ENCODE measurements around the gene ETNK1.

Gene ETNK1

DNA sequence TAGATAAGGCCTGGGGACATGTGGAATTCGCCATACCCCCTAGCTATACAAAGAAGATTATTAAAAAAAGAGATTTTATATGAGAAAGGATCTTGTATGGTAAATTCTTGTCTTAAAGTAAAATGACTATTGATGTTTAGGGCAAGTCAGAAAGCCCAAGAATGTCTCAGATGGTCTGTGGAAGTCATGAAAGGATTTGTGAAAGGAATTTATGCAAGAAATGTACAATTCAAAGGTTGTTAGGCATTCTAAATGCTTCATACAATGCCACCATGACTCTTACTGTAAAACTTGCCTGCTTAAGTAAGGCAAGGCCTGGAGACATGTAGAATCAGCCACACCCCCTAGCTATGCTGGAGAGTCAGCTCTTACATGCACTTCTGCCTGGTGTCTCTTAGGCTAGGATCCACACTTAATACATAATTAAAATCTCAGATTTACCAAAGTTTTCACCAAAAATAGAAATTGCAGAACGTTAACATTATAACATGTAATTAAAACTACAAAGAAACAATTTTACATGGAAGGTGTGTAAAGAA lies 8.9 kb upstream of the ETNK1 start:
- no peak for DNase-seq (ENCODE audit: low spot score)
- peaks cover 51% of the 10 kb centered on the region for H3K9me3 Mint-ChIP-seq
- no peak overlapping the region for H3K4me3 Mint-ChIP-seq
- no peak overlapping the region for H3K27ac Mint-ChIP-seq
- peaks cover 5% of the 10 kb centered on the region for H3K36me3 Mint-ChIP-seq (ENCODE audit: low read depth)
- H3K27me3 Mint-ChIP-seq (ENCODE audit: low read depth): peaks cover 15% of the 10 kb centered on the region
- H3K4me1 Mint-ChIP-seq (ENCODE audit: low read depth): no peaks in the 10 kb centered on the region

DNA sequence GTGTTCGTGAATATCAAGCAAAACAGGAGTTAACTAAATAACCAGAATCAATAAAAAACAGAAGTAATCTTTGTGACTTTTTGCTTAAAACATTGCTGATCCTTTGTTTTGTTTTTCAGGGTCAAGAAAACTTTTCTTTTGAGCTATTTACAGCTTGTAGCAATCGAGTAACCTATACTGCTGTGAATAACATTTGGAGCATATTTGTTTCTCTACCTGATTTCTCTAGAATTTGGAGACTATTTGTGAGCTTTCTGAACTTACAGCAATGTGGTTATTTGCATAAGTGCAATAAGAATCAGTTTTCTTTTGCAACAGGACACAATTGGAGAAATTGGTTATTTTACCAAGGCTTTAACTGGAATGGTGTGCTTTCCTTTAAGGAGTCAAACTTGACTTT lies 7.3 kb upstream of the ETNK1 start:
- peaks cover 24% of the 10 kb centered on the region for H3K27me3 Mint-ChIP-seq (ENCODE audit: low read depth)
- peaks cover 2% of the 10 kb centered on the region for H3K36me3 Mint-ChIP-seq (ENCODE audit: low read depth)
- DNase-seq (ENCODE audit: low spot score): no peak
- H3K9me3 Mint-ChIP-seq: peaks cover 41% of the 10 kb centered on the region
- no peak overlapping the region for H3K27ac Mint-ChIP-seq
- no peaks in the 10 kb centered on the region for H3K4me1 Mint-ChIP-seq (ENCODE audit: low read depth)
- H3K4me3 Mint-ChIP-seq: no peak overlapping the region

DNA sequence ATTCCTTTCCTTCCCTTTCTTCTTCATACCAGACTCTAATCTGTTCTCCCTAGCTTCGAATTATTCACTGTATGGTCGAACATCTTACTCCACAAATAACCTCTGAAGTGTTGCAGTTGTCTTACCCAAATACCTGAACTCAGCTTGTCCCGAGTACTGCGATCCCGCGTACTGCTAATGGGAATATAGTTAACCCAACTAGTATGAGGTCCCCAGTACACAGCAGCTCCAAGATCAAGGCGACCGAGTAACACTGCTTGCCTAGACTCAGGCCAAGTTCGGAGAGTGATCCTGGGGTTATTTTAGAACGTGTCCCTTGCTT lies 462 bp upstream of the ETNK1 start:
- peaks cover 20% of the 10 kb centered on the region for H3K27me3 Mint-ChIP-seq (ENCODE audit: low read depth)
- H3K36me3 Mint-ChIP-seq (ENCODE audit: low read depth): peaks cover 15% of the 10 kb centered on the region
- H3K4me3 Mint-ChIP-seq: peak overlapping the region; percentile 100
- DNase-seq (ENCODE audit: low spot score): no peak
- H3K4me1 Mint-ChIP-seq (ENCODE audit: low read depth): peaks cover 32% of the 10 kb centered on the region
- peak overlapping the region; percentile 91 for H3K27ac Mint-ChIP-seq
- H3K9me3 Mint-ChIP-seq: peaks cover 3% of the 10 kb centered on the region

DNA sequence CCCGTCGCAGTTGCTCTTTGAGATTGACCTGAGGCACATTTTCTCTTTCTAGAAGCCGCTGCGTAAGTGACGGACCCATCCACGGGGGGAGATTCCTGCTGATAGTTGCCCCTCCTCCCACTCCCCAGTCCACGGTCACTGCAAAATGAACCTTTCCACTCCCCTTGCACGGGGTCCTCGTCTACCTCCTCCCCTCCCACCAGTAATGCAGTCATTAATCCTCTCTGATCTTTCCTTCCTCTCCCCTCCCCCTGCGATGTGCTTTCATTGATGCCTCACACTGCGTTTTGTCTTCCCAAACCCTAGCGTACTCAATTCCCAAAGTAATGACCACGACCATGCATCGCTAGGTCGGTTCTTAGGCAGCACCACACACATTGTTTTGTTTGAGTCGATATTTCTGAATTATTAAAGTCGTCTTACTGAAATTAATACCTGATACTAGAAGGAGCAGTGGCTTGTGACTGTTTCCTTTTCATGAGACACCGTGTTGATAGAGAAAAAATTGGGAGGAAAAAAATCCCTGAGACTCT lies 857 bp downstream of the ETNK1 start:
- peak; percentile 27 for DNase-seq (ENCODE audit: low spot score)
- Mint-ChIP-seq H3K27ac (peak overlapping the region; percentile 91), H3K4me3 (peak overlapping the region; percentile 100), H3K36me3 (ENCODE audit: low read depth) (peaks cover 17% of the 10 kb centered on the region), H3K27me3 (ENCODE audit: low read depth) (peaks cover 14% of the 10 kb centered on the region), H3K9me3 (peaks cover 3% of the 10 kb centered on the region), H3K4me1 (ENCODE audit: low read depth) (peaks cover 37% of the 10 kb centered on the region)

DNA sequence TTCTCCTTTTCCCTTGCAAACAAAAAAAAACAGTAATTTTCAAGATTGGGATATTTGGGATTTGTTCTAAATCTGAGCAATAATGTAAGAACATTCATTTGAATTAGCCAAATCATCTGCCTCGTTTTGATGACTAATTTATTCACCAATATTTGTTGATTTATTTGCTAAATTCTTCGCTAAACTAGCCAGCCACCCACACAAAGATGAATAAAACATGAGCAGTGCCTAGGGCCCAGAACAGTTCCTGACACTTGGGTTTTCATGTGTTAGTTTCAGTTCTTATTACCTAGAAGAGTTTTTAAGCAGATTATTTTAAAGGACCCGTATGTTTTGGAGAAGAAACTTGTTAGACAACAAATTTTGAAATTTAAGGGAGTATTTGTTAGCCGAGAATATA lies 1.4 kb downstream of the ETNK1 start:
- H3K36me3 Mint-ChIP-seq (ENCODE audit: low read depth): peaks cover 17% of the 10 kb centered on the region
- H3K27ac Mint-ChIP-seq: peak overlapping the region; percentile 91
- H3K4me1 Mint-ChIP-seq (ENCODE audit: low read depth): peaks cover 39% of the 10 kb centered on the region
- DNase-seq (ENCODE audit: low spot score): peak; percentile 18
- H3K4me3 Mint-ChIP-seq: peak overlapping the region; percentile 100
- peaks cover 8% of the 10 kb centered on the region for H3K27me3 Mint-ChIP-seq (ENCODE audit: low read depth)
- H3K9me3 Mint-ChIP-seq: peaks cover 3% of the 10 kb centered on the region

DNA sequence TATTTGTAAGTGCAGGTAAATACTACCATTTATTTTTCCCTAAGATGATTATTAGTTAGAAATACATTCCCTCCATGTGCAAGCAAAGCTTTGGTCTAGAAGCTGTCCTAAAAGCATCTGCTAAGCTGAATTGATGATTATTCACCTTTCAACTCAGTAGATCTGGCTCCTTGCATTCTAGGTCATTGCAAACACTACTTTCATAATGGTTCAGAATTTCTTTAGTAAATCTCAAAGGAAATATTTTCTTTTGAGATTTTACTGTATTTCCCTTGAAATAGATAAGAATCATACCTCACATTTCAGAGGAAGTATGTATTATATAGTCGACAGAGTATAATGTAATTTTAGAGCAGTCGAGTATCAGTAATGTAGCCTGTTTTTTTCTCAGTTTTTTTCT lies 2.4 kb downstream of the ETNK1 start:
- H3K4me1 Mint-ChIP-seq (ENCODE audit: low read depth): peaks cover 41% of the 10 kb centered on the region
- H3K4me3 Mint-ChIP-seq: peak overlapping the region; percentile 100
- peaks cover 17% of the 10 kb centered on the region for H3K36me3 Mint-ChIP-seq (ENCODE audit: low read depth)
- DNase-seq (ENCODE audit: low spot score): no peak
- H3K27me3 Mint-ChIP-seq (ENCODE audit: low read depth): peaks cover 4% of the 10 kb centered on the region
- H3K9me3 Mint-ChIP-seq: peaks cover 3% of the 10 kb centered on the region
- peak overlapping the region; percentile 83 for H3K27ac Mint-ChIP-seq

DNA sequence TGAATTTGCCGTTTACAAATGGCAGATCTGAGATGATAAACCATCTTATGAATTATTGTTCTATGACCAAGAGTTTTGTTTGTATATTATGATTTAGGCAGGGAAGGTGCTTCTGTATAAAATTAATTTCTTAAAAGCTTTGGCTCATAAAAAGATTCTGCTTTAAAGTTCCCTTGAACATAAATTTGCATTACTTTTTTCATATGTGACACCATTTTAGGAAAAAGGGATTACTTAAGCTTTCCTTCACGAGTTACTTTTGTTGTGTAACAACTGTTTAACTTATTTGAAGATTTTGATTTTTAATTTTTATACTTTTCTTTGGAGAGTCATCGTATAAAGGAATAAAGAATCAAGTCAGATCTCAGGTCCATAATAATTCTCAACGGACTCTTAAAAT lies 3.3 kb downstream of the ETNK1 start:
- DNase-seq (ENCODE audit: low spot score): no peak
- peak overlapping the region; percentile 100 for H3K4me3 Mint-ChIP-seq
- H3K36me3 Mint-ChIP-seq (ENCODE audit: low read depth): peaks cover 24% of the 10 kb centered on the region
- peaks cover 3% of the 10 kb centered on the region for H3K9me3 Mint-ChIP-seq
- peak overlapping the region; percentile 83 for H3K27ac Mint-ChIP-seq
- no peaks in the 10 kb centered on the region for H3K27me3 Mint-ChIP-seq (ENCODE audit: low read depth)
- peaks cover 44% of the 10 kb centered on the region for H3K4me1 Mint-ChIP-seq (ENCODE audit: low read depth)

DNA sequence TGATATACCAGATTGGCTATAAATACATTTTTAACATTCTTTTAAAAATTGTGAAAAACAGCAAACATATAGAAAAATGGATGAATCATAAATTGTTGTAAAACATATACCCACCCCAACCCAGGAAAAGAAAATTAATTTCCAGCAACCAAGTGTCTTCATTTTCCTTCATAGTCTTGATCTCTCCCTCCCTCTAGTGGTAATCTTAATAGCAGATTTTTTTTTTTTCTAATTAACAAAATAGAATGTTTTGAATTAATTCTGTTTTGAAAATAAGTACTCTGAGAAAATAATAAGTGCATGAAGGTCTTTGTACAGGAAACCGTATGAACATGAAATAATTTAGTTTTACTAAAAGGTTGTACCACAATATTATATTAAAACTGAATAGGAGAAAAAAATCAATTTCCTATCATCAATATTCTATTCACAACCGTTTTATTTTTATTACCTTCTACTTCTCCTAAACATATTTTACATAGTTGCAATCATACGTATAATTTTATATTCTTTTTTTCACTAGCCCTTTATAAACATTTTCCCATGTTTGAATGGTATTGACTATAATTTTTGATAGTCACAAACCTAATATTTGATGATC lies 7.0 kb downstream of the ETNK1 start:
- peaks cover 47% of the 10 kb centered on the region for H3K4me1 Mint-ChIP-seq (ENCODE audit: low read depth)
- H3K27ac Mint-ChIP-seq: no peak overlapping the region
- DNase-seq (ENCODE audit: low spot score): no peak
- H3K4me3 Mint-ChIP-seq: no peak overlapping the region
- H3K9me3 Mint-ChIP-seq: no peaks in the 10 kb centered on the region
- no peaks in the 10 kb centered on the region for H3K27me3 Mint-ChIP-seq (ENCODE audit: low read depth)
- H3K36me3 Mint-ChIP-seq (ENCODE audit: low read depth): peaks cover 34% of the 10 kb centered on the region

DNA sequence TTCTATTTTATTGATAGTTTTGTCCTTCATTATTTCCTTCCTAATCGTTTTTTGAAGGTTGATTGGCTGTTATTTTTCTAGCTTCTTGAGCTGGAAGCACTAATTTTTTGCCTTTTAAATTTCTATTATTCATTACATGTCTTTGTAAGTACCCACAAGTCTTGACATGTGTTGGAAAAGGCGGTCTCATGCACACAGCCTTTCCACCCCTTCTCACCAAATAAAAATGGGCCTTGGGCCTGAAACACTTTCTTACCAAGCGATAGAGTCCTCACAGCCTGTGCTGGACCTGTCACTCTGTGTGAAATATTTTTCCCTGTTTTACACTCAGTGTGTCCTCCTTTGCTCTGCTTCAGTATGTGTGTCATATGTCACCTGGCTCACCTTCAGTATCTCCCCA lies 9.9 kb downstream of the ETNK1 start:
- peaks cover 34% of the 10 kb centered on the region for H3K4me1 Mint-ChIP-seq (ENCODE audit: low read depth)
- DNase-seq (ENCODE audit: low spot score): no peak
- no peaks in the 10 kb centered on the region for H3K27me3 Mint-ChIP-seq (ENCODE audit: low read depth)
- peaks cover 31% of the 10 kb centered on the region for H3K36me3 Mint-ChIP-seq (ENCODE audit: low read depth)
- no peaks in the 10 kb centered on the region for H3K9me3 Mint-ChIP-seq
- H3K4me3 Mint-ChIP-seq: no peak overlapping the region
- H3K27ac Mint-ChIP-seq: no peak overlapping the region

DNA sequence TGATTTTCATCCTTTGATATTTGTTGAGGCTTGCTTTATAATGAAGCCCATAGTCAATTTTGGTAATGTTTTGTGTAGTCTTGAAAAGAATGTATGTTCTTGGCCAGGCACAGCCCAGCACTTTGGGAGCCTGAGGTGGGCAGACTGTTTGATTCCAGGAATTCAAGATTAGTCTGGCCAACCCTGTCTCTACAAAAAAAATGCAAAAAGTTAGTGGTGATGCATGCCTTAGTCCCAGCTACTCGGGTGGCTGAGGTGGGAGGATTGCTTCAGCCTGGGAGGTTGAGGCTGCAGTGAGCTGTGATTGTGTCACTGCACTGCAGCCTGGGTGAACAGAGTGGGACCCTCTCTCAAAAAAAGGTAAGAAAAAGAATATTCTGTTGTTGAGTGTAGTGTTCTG lies 10.8 kb downstream of the ETNK1 start:
- DNase-seq (ENCODE audit: low spot score): no peak
- H3K27me3 Mint-ChIP-seq (ENCODE audit: low read depth): no peaks in the 10 kb centered on the region
- no peak overlapping the region for H3K4me3 Mint-ChIP-seq
- H3K27ac Mint-ChIP-seq: peak overlapping the region; percentile 37
- H3K4me1 Mint-ChIP-seq (ENCODE audit: low read depth): peaks cover 30% of the 10 kb centered on the region
- no peaks in the 10 kb centered on the region for H3K9me3 Mint-ChIP-seq
- H3K36me3 Mint-ChIP-seq (ENCODE audit: low read depth): peaks cover 29% of the 10 kb centered on the region

DNA sequence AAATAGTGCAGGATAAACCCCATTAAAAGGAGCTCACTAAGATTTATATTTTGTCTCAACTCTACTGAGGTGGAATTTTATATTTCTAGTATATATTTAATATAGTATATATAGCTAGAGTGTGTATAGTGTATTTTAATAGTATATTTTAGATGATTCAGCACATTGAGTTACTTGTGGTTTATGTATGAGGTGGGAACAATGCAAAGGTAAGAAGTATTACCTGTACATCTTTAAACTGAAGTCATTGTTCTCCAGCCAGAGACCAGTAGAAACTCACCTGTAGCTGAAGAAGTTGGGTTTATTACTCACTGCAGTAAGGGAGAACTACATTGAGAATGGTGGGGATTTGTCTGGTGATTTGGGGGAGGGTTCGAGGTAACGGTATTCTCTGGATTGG lies 15.9 kb downstream of the ETNK1 start:
- H3K4me1 Mint-ChIP-seq (ENCODE audit: low read depth): peaks cover 21% of the 10 kb centered on the region
- H3K27ac Mint-ChIP-seq: peak overlapping the region; percentile 1
- H3K4me3 Mint-ChIP-seq: no peak overlapping the region
- peaks cover 20% of the 10 kb centered on the region for H3K36me3 Mint-ChIP-seq (ENCODE audit: low read depth)
- no peaks in the 10 kb centered on the region for H3K9me3 Mint-ChIP-seq
- DNase-seq (ENCODE audit: low spot score): no peak
- no peaks in the 10 kb centered on the region for H3K27me3 Mint-ChIP-seq (ENCODE audit: low read depth)

DNA sequence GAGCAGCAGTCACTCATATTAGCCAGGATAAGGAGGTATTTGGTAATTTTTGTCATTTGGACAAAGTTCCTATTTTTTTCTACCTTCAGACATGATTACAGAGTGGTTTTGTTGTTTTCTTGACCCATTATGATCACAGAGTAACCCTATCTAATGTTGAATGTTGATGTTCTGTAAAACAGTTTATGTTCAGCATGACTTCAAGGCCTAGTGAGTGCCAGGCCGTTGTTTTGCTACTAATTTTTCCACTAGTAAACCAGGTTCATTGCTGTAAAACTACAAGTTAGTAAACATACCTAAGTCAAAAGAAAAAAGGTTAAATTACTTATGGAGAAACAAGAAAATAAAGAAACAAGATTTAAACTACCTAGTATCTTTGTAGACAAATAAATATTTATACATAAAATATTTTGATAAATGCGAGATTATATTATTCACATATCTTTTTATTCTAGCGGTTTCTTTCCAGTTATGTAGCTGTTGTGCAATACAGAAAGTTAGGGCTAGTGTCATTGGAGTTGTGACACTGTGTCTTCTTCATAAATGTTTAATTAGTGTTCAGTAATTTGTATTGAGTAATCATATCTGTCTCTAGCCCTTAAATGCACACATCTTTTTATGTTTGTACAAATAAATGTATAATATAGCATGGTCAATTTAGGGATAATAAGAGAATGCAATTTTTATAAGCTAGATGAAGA lies 16.5 kb downstream of the ETNK1 start:
- Mint-ChIP-seq H3K27me3 (ENCODE audit: low read depth) (no peaks in the 10 kb centered on the region), H3K36me3 (ENCODE audit: low read depth) (peaks cover 20% of the 10 kb centered on the region), H3K9me3 (no peaks in the 10 kb centered on the region), H3K4me3 (no peak overlapping the region), H3K27ac (peak overlapping the region; percentile 1), H3K4me1 (ENCODE audit: low read depth) (peaks cover 19% of the 10 kb centered on the region)
- DNase-seq (ENCODE audit: low spot score): no peak

DNA sequence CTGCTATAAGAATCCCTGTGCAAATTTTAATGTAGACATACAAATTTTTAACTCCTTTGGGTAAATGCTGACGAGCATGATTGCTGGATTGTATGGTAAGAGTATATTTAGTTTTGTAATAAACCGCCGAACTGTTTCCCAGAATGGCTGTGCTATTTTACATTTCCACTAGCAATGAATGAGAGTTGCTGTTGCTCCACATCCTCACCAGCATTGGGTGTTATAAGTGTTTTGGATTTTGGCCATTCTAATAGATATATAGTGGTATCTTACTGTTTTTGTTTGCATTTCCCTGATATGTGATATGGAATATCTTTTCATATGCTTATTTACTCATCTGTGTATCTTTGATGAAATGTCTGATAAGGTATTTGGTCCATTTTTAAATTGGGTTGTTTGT lies 23.7 kb downstream of the ETNK1 start:
- no peak overlapping the region for H3K27ac Mint-ChIP-seq
- peaks cover 38% of the 10 kb centered on the region for H3K36me3 Mint-ChIP-seq (ENCODE audit: low read depth)
- no peaks in the 10 kb centered on the region for H3K9me3 Mint-ChIP-seq
- H3K4me3 Mint-ChIP-seq: no peak overlapping the region
- DNase-seq (ENCODE audit: low spot score): no peak
- no peaks in the 10 kb centered on the region for H3K27me3 Mint-ChIP-seq (ENCODE audit: low read depth)
- peaks cover 22% of the 10 kb centered on the region for H3K4me1 Mint-ChIP-seq (ENCODE audit: low read depth)

DNA sequence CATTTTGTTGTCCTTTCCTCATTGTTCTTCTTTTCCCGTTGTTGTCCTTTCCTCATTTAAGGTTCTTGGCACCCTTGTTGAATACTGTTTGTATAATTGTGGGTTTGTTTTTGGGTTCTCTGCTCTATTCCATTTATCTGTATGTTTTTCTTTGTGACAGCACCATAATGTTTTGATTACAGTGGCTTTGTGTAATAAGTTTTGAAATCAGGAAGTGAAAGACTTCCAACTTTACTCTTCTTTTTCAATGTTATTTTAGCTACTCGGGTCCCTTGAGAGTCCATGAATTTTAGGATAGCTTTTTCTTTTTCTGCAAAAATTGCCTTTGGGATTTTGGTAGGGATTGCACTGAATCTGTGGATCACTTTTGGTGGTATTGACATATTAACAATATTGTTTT lies 28.1 kb downstream of the ETNK1 start:
- Mint-ChIP-seq H3K9me3 (no peaks in the 10 kb centered on the region), H3K27me3 (ENCODE audit: low read depth) (no peaks in the 10 kb centered on the region), H3K4me1 (ENCODE audit: low read depth) (peaks cover 30% of the 10 kb centered on the region), H3K27ac (no peak overlapping the region), H3K4me3 (no peak overlapping the region), H3K36me3 (ENCODE audit: low read depth) (peaks cover 38% of the 10 kb centered on the region)
- DNase-seq (ENCODE audit: low spot score): no peak
